ENCODE results near the gene PTPRG. TPM values are rescaled to one million over a fixed set of nuclear protein-coding genes. Genes with fewer than 3 reads are reported as not detected.
A peak's percentile ranks its signal among the peaks of the same experiment; 100 is the strongest.

Gene PTPRG
- total and polyA plus RNA-seq, 2 of the 13 experiments (the other 11 are each of a cell fraction or from before 2014, with no cell fraction given), result 8.0 to 25.3 TPM

- TF ChIP-seq MAFK (conservative IDR thresholded peaks at IDR 0.05 in 1 of 2, IDR thresholded peaks at IDR 0.05 in 1 of 2; ENCODE audit: low read length in 2 of 2) (peak; percentile 46 to 57), HNRNPH1 (optimal IDR thresholded peaks at IDR 0.05; ENCODE audit: low read depth, low read length) (no peak)
Measured at GRCh38 chr3:62171789-62172188, 610.4 kb downstream of the PTPRG start (continued).

- BruUV-seq (replicated peaks), result no TSS peak
- no peak overlapping the region for H3K27ac ChIP-seq (ENCODE audit: extremely low read length, insufficient read depth, low read length)
- DNase-seq (ENCODE audit: low spot score) (no peak), FAIRE-seq (no peak), ATAC-seq (no peak)
- CTCF ChIA-PET (ENCODE audit: low intra/inter-chr PET ratio, low total read pairs), result no interaction called here
- 95% methylated on average over 1 of the region's 1 CpG for whole genome bisulfite sequencing (ENCODE audit: low lambda C conversion rate)
- no peak overlapping the region for H3K9ac ChIP-seq (ENCODE audit: insufficient read depth, low read depth, low read length)
- no peak overlapping the region for H2AFZ ChIP-seq (ENCODE audit: low read length)
- no peaks in the 10 kb centered on the region for H3K79me2 ChIP-seq (ENCODE audit: insufficient read depth, low read length)
- H3K4me3 ChIP-seq (replicated peaks in 1 of 3; ENCODE audit: insufficient read depth in 1 of 3, low read depth in 2 of 3, low read length in 3 of 3), result no peak overlapping the region
- no peaks in the 10 kb centered on the region for H3K27me3 ChIP-seq (ENCODE audit: control insufficient read depth in 1 of 2, insufficient read depth in 2 of 2, low read length in 2 of 2)
- H3K4me1 ChIP-seq (ENCODE audit: insufficient read depth, low read length), result no peaks in the 10 kb centered on the region
- intact Hi-C loops (cut with micrococcal nuclease; ENCODE audit: unreplicated experiment) (no loop called here), in situ Hi-C loops (cut with HindIII; ENCODE audit: extremely low pct_ligation_motif_present, low pct_unique_long_range_greater_than_20kb) (no loop called here)
- no peak overlapping the region for H3K4me2 ChIP-seq (ENCODE audit: low read depth, low read length)
- peaks cover 7 to 13% of the 10 kb centered on the region in 2 experiments; a peak in 2 of 5 replicates for H3K36me3 ChIP-seq (replicated peaks in 1 of 2; ENCODE audit: control insufficient read depth in 1 of 2, insufficient read depth in 2 of 2, low read length in 2 of 2)
- POLR2A ChIA-PET, result no interaction called here
- no peaks in the 10 kb centered on the region for H3K9me3 ChIP-seq (ENCODE audit: low read length)
- TF ChIP-seq, protein P1, sequence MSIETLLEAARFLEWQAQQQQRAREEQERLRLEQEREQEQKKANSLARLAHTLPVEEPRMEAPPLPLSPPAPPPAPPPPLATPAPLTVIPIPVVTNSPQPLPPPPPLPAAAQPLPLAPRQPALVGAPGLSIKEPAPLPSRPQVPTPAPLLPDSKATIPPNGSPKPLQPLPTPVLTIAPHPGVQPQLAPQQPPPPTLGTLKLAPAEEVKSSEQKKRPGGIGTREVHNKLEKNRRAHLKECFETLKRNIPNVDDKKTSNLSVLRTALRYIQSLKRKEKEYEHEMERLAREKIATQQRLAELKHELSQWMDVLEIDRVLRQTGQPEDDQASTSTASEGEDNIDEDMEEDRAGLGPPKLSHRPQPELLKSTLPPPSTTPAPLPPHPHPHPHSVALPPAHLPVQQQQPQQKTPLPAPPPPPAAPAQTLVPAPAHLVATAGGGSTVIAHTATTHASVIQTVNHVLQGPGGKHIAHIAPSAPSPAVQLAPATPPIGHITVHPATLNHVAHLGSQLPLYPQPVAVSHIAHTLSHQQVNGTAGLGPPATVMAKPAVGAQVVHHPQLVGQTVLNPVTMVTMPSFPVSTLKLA (IDR thresholded peaks at IDR 0.05), result 0 out of 2 replicates have a peak, but pooled peaks have one; percentile 35
- TF ChIP-seq, protein P2, sequence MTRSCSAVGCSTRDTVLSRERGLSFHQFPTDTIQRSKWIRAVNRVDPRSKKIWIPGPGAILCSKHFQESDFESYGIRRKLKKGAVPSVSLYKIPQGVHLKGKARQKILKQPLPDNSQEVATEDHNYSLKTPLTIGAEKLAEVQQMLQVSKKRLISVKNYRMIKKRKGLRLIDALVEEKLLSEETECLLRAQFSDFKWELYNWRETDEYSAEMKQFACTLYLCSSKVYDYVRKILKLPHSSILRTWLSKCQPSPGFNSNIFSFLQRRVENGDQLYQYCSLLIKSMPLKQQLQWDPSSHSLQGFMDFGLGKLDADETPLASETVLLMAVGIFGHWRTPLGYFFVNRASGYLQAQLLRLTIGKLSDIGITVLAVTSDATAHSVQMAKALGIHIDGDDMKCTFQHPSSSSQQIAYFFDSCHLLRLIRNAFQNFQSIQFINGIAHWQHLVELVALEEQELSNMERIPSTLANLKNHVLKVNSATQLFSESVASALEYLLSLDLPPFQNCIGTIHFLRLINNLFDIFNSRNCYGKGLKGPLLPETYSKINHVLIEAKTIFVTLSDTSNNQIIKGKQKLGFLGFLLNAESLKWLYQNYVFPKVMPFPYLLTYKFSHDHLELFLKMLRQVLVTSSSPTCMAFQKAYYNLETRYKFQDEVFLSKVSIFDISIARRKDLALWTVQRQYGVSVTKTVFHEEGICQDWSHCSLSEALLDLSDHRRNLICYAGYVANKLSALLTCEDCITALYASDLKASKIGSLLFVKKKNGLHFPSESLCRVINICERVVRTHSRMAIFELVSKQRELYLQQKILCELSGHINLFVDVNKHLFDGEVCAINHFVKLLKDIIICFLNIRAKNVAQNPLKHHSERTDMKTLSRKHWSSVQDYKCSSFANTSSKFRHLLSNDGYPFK (CRISPR knock-in tag; IDR thresholded peaks at IDR 0.05; ENCODE audit: borderline replicate concordance), result no peak
- TF ChIP-seq ADNP (CRISPR knock-in tag; IDR thresholded peaks at IDR 0.05) (no peak), RAD51 (IDR thresholded peaks at IDR 0.05; ENCODE audit: borderline replicate concordance) (no peak)
- no peaks in the 10 kb centered on the region for H4K20me1 ChIP-seq (ENCODE audit: insufficient read depth, low read length)
Measured at GRCh38 chr3:62172199-62172598, 610.8 kb downstream of the PTPRG start.

Data from HepG2 (cell line).